ENCODE measurements around the gene SPCS3.
"Not testable (repeated sequence)": the region's sequence is repeated elsewhere in the genome, so short reads cannot be mapped to it uniquely, and the experiment has no call there.

SPCS3 gene

DNA sequence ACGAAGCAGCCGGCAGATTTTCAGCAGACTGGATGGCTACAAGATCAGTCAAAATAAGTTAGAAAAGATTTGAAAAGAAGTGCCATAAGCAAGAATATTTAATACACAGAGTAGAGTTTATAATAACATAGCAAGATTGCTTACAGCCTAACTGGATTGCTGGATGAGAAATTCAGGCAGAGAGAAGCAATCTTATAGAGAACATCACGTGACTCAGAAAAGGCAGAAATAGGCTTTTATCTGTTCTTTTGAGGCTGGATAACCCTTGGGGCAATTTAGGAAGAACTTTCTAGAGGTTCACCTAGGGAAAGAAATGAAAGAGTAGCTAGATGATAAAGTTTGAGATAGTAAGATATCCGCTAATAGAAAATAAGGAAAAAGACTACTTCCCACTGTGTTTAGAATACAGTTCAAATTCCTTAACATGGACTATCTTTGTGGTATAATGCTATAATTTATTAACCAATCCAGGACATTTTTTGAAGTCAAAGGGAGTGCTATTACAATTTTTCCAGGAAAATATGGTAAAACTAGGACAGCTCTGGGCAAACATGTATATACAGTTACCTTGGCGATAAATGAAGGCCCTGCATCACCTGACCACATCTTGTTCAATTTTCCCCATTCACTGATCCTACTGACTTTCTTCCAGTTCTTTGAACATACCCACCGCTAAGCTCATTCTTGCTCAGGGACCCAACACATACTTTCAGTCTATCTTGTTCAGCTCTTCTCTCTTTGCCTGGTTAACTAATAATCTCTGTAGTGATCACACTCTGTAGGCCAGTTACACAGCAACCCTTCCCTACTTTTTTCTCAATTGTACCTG is 12.7 kb upstream of the SPCS3 start:
- no peak for DNase-seq

DNA sequence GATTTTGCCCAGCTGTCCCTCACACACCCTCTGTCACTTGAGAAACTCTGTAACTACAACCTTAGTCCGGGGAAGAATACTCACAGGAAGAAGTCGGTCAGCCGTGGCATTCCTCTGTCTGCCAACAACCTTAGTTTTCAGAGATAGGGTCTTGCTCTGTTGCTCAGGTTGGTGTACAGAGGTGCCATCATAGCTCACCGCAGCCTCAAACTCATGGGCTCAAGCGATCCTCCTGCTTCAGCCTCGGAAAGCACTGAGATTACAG is 12.2 kb upstream of the SPCS3 start:
- DNase-seq: no peak

DNA sequence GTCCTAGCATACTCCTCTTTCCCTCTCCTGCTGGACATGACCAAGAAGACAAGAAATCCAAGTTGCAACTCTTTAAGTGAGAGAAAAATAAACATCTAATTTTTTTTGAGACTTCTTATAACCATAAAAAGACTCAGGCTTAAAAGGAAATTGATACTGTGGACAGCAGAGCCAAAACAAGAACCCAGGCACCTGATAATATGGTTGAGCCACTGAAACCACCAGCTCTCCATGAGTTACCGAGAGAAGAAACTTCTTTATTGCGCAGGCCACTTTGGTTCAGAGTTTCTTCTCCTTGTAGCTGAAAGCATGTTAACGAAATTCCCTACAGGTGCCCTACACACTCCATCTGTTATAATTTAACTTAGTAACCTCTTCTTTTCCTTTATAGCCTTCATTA is 11.3 kb upstream of the SPCS3 start:
- no peak for DNase-seq

DNA sequence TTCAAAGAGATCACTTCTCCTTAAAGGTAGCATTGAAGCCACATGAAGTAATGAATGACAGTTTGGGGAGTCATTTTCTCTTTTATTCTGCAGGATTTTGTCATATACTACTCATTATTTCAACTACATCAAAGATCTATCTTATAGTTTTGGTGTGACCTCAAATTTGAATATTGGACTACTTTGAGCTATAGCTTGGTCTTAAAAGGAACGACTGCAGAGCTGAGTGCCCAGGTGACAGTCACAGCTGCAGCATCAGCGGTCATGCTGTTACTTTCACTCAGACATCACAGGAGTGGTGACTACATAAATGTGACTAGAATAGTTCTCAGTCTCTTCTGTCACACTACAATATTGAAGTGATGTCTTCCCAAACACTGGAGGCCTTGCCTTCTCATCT is 10.7 kb upstream of the SPCS3 start:
- no peak for DNase-seq

DNA sequence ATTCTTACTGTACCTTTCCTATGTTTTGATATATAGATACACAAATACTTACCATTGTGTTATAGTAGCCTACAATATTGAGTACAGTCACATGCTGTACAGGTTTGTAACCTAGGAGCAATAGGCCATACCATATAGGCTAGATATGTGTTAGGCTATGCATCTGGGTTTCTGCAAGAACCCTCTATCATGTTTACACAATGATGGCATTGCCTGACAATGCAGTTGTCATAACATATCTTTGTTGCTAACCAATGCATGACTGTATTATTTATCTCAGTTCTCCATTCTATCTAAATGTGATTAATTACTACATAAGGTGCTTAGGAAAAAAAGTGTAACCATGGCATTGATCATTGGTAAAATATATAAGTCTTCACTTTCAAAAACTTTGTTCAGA is 10.0 kb upstream of the SPCS3 start:
- DNase-seq: no peak

DNA sequence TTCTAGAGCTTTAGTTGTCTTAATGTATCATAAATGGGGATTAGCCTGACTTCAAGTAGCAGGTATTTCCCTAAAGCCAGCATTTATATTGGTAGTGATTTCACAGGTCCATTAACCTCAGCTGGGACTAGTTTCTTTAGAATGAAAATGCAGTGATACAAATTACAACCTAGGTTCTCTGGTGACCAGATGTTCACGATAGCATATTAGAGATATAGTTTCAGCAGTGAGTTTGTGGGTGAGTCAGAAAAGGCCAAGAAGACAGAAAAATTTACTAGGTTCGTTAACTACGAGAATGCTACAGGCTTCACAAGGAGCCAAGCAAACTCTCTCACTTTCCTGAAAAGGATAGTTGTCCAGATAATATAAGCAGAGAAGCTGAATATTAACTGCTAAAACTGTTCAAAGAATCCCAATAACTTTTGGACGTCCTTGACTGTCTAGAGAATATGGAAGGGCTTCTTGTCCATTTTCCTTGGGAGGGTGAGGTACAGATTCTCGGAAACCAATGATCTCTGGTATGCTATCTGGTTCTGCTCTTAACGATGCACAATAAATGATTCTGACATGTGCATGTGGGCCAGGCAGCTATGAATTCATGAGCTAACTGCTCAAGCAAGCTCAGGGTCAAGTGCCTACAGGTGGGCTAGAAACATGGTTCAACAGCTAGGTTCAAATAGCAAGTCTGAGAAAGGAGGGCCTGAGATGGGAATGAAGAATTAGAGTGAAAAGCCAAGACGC is 6.0 kb upstream of the SPCS3 start:
- DNase-seq: no peak

DNA sequence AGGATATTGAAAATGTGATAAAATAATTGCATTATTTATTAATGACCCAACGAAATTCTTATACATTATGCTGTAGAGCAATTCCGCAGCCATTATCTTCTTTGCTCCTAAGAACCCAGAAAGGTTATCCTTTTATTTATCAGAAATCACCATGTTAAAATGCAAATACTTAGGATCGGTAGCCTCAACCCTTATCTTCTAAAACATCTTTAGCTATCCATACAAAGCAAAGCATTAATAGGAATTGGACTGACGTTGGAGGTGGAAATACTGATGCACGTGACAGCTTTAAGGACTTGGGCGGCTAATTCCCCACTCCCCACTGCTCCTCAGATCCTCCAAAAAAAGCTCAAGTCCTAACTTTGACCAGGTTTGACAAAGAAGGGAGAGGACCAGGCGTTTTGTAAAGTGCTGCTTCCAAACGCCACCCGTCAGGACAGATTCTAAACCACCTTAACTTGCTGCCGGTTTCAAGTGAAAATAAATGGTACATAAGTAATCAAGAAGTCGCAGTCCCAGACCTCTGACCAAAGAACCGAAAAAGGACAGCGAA is 539 bp upstream of the SPCS3 start:
- DNase-seq: no peak

DNA sequence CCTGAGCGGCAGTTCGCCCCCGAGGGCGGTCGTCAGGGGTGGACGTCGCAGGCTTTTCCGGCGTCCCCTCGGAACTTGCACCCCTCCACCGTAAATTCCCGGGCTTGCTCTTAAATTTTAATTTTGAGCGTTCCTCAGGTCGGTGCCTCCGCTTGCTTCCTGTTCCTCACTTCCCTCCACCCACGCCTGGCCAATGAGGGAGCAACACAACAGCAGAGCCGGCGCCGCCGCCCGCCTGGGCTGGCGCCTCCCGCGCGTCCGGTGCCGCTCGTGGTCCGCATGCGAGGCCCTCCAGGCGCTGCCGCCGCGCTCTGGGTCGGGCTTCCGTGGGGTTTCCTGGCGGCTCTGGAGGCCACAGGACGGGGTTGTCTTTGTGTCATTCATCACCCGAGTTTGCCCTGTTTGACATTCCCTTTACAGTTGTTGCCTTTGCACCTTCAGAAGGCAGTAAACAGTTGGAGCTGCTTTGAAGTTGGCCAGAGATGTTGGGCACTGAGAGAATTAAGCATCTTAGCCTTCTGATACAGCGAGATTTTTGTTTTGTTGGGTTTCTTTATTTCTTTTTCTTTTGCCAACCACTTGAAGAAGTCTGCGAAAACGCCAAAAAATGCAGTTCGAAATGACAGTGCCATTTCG is 692 bp downstream of the SPCS3 start:
- DNase-seq: peak; percentile 88 to 89

DNA sequence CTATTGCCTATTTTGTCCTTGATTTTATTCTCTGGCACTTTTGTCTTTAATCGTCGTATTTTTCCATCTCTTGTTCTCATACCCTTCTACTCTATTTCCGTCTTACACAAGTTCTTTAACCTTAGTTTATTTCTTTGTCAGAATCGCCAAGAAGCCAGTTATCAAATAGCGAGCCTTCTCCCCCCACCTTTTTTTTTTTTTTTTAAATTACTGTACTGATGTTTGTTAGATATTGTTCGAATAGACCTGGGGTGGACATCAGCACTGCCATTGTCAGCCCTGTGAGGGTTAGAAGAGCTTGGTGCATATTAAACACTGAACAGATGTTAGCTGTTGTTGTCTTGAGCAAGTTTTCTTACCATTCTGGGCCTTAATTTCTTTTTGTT is 1.2 kb downstream of the SPCS3 start:
- no peak for DNase-seq

DNA sequence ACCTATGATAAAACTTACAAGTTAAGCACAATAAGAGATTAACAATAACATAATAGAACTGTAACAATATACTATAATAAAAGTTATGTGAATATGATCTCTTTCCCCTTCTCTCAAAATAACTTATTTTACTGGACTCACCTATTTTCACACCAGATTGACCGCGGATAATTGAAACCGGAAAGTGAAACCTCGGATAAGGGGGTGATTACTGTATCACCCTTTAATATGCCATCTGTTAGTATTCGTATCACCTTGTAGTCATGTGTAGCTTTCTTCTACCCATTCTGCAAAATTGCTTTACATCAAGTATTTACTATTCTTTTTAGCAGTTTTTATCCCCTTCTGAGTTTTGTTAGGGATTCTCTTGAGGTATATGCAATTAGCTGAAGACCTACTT is 1.8 kb downstream of the SPCS3 start:
- DNase-seq: no peak

DNA sequence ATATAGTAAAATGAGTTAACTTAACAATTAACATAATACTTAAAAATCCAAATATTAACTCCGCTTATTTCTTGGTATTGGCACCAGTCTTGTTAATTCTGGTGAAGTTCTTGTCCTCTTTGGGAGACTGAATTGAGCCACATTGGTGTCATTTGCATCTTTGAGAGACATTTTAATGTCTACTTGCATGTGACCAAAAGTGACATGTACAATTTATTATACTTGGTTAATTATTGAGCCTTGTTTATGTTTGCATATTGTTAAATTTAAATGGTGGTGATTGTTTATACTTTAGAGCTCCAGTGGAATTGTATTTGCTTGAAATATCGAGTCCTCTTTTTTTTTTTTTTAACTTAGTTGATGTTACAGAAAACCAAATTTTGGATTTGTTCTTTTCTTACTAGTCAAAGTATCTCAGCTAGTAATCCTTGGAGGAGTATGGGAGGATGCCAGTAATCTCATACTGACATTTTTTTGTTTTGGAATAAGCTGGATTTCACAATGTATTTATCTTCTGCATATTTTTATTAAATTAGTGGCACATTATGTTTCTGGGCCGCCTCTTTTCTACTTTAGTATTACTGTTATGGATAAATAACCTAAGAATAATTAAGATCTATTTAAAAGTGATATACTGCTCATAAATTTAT is 3.9 kb downstream of the SPCS3 start:
- DNase-seq: no peak

DNA sequence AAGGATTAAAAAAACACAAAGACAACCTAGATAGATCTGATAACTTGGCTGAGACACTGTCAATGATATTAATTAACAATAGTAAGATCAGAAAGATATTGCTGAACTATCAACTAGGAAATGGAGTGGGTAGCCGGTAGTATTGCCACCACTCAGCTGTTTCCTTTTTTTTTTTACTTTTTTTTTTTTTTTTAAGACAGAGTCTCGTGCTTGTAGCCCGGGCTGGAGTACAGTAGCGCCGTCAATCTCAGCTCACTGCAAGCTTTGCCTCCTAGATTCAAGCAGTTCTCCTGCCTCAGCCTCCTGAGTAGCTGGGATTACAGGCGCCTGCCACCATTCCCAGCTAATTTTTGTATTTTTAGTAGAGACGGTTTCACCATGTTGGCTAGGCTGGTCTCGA is 5.1 kb downstream of the SPCS3 start:
- not testable (repeated sequence) for DNase-seq

DNA sequence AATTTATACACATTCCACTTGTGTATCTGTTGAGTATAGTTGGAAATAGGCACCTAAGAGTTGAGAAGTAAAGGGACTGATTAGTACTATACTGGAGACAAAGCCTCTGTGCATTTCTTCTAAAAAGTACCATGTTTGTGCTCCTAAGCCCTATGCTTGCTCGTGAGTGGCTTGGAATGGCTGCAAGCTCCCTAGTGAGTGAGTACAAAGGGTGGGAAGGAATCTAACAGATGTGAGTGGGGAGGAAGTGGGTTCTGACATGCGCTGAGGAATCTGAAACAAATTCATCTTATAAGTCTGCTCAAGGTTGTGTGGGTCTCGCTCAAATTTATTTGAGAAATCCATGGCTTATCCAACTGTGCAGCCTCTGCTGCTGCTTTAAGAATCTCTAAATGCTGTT is 13.3 kb downstream of the SPCS3 start:
- no peak for DNase-seq

DNA sequence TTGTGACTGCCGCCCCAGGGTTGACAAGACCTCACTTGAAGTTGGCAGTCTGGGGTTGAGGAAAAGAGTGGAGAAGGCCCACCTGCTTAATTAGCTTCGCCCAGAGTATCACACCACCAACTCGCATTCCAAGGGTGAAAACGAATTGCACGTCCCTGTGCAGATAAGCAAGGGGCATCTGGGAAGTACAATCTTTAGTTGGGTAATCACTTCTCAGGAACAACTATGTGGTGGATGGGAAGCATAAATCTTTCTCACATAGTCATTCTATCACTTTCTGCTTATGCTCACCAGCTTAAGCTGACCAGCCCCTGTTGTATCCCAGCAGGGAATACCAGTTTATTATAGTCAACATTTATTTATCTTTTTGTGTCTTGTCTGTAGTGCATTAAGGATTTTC is 14.3 kb downstream of the SPCS3 start:
- no peak for DNase-seq

DNA sequence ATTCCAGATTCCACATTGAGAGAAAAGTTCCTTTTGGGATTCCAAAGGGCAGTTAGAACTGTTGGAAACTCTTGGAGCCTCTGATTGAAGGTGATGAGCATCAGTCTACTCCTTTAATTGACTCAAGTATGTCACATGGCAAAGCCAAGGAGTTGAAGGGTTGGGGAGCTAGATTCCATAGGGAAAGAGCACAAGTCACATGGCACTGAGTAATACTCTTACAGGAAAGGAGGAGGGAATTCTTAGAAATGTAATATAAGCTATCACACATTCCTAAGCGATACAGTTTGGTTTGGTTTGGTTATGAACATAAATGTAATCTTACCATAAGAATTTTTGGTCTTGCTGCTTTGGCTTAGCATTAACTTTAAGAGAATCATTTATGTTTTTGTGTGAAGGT is 15.7 kb downstream of the SPCS3 start:
- no peak for DNase-seq

DNA sequence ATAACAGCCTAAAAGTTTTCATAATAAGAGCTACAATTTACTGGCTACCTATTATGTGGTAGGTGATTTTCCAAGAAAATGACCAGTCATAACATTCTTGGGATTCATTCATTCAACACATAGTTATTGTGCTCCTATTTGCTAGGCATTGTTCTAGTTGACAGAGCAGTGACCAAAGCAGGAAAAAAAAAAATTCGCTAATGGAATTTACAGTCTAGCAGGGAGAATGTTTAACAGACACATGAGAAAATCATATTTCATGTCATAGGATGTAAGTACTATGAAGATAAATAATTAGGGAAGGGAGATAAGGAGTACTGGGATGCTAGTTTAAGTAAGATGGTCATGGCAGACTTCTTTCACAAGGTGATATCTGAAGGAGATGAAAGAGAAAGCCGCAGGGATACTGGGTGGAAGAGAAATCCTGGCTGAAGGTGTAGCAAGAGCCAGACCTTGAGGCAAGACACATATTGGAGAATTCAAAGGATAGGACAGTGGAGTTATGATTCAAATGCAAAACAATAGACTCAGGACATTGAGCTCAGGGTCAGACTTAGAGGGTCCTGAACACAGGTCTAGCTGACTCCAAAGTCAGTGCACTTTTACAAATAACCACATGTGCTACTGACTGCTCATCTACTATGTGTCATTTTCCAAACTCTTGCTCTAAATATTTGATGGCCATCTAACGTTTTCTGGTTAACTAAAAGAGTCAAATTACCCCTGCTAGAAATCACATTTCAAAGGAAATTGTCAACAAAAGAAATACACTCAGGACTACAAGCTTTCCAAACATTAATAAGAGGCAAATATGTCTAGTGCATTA is 20.4 kb downstream of the SPCS3 start:
- no peak for DNase-seq

DNA sequence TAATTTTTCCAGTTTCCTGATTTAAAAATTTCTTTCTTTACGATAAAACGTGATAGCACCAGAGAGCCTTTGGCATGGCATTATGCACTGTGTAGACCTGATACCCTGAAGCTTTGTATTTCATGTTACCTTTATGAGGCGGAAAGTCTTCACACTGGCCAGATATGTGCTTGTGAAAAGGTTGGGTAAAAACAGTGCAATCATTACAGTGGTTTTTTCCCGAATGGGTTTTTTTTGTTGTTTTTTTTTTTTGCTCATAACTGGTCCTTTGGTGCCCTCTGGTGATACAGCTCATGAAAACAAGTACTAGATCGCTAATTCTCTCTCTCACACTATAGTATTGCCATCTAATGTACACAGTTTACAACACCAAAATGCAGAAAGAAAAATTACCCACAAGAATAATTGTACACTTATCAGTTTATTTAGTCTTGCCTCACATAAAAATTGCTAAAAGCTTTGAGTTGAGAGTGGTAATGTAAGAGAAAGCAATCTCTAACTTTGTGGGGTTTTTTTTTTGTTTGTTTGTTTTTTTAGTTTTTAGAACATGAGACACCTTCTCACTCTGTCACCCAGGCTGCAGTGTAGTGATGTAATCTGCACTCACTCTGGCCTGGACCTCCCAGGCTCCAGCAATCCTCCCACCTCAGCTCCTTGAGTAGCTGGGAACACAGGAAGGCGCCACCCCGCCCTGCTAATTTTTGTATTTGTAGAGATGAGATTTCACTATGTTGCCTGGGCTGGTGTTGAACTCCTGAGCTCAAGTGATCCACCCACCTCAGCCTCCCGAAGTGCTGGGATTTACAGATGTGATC is 21.3 kb downstream of the SPCS3 start:
- DNase-seq: peak in 1 of 2 donors; percentile 25

DNA sequence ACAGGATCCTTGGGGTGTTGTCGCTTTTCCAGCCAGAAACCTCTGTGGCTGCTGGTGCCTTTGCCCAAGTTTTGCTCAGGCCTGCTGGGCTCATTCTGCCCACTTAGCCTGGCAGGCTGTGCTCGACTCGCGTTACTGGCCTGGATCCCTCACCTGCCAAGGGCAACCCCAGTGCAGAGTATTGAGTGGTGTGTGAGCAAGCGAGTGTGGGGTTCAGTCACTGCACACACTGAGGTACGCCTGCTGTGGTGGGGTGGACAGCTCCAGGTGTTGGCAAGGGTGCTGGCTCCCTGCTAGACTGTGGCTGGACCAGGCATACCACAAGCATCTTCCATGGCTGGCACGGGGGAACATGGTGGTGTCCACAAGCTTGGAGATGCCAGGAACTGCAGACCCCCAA is 22.6 kb downstream of the SPCS3 start:
- no peak for DNase-seq

DNA sequence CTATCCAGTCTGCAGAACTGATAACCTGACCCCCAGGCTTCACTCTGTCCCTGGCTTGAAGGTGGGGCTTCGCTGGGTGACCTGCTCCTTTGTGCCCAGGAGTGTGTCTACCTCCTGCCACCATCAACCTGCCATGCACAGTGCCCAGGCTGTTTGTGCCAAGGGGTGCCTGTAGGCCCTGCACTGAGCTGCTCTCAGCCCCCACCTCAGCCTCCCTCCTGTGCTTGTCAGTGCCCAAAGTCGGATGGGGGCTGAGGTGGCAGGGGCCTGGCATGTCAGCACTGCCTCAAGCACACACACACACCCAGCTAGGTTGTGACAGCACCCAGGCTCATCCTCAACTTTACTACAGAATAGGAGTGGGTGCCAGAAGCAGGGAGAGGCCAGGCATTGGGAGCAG is 23.5 kb downstream of the SPCS3 start:
- DNase-seq: no peak

DNA sequence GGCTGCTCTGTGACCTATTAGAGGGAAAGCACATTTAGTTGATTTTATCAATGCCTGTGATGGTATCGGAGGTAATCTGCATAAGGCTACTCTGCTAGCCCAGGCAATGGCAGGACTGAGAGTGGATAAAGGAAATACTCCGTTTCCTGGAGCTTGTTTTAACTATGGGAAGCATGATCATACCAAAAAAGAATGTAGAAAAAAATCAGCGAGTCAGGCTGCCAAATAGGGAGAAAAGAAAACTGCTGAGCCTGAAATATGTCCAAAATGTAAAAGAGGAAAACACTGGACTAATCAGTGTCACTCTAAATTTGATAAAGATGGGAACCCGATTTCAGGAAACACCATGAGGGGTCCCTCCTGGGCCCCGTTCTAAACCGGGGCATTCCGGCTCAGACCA is 25.6 kb downstream of the SPCS3 start:
- not testable (repeated sequence) for DNase-seq

DNA sequence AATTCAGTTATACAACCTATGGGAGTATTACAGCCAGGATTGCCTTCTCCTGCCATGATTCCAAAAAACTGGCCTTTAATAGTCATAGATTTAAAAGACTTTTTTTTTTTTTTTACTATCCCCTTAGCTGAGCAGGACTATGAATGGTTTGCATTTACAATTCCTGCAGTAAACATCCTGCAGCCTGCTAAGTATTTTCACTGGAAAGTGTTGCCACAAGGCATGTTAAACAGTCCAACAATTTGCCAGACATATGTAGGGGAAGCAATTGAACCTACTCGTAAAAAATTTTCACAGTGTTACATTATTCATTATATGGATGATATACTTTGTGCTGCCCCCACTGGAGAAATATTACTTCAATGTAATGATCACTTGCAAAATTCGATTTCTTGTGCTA is 27.1 kb downstream of the SPCS3 start:
- DNase-seq: not testable (repeated sequence)

DNA sequence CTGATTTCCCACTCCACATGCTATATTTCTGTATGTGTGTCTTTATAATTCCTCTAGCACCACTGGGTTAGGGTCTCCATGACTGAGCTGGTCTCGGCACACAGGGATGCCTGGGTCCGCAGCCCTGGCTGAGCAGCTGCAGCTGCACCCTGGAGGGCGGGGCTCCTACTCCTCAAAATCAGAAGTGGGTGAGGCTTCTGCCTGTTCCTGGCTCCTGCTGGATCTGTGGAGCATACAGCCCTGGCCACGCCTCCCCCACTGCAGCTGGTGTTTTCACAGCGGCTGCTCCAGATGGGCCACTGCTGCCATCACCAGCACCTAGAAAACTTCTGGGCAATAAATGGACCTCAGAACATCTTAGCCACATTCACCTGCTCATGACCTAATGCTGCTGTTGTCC is 30.9 kb downstream of the SPCS3 start:
- no peak for DNase-seq
